DOHH2 (cell line): ENCODE results near the gene AFG1L.

Experiments
- EZH2phosphoT487 ChIP-seq: fragments of 200-600 bp; sonication (generic); IDR thresholded peaks from 2 replicates; pipeline ENCODE4 v1.6.1; 2017; ENCODE audit warnings: borderline replicate concordance, mild to moderate bottlenecking, antibody characterized with exemption, low read length, moderate library complexity, mixed read lengths
- TF ChIP-seq, protein P1 (sequence below): fragments of 200-600 bp; sonication (generic); IDR thresholded peaks from one replicate; pipeline ENCODE4 v1.5.1; 2014; ENCODE audit warnings: antibody characterized with exemption, mild to moderate bottlenecking, low read depth, low read length; ENCODE audit not compliant: poor library complexity, severe bottlenecking

DNA sequence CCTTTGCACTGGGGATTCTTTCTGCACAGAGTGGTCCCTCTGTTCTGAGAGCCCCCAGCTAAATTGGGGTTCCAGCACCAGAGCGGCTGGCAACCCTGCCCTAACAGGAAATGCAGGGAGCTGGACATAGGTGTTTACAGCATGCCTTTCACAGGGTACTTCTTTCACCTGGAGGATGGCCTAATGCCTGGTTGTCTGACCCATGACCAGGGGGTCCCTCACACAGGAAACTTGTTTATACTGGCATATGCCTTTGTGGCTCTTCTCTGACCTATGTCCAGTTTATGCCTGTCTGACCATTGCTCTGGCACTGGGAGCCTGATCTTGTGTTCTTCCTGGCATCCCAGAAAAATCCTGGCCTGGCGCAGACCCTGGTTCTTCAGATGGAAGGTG, 66.1 kb downstream of the AFG1L start:
- TF ChIP-seq, protein P1, sequence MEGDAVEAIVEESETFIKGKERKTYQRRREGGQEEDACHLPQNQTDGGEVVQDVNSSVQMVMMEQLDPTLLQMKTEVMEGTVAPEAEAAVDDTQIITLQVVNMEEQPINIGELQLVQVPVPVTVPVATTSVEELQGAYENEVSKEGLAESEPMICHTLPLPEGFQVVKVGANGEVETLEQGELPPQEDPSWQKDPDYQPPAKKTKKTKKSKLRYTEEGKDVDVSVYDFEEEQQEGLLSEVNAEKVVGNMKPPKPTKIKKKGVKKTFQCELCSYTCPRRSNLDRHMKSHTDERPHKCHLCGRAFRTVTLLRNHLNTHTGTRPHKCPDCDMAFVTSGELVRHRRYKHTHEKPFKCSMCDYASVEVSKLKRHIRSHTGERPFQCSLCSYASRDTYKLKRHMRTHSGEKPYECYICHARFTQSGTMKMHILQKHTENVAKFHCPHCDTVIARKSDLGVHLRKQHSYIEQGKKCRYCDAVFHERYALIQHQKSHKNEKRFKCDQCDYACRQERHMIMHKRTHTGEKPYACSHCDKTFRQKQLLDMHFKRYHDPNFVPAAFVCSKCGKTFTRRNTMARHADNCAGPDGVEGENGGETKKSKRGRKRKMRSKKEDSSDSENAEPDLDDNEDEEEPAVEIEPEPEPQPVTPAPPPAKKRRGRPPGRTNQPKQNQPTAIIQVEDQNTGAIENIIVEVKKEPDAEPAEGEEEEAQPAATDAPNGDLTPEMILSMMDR: no peak
- no peak for TF ChIP-seq EZH2phosphoT487
